HepG2 (cell line): ENCODE measurements around the gene NUBPL. TPM values are rescaled to one million over a fixed set of nuclear protein-coding genes. Genes with fewer than 3 reads are reported as not detected.
A peak's percentile ranks its signal among the peaks of the same experiment; 100 is the strongest.

ENCODE experiments used
- ATAC-seq: fragments of 200-7000 bp; cut with Tn5 transposase; 3 replicates; pipeline ENCODE4 v1.9.1; 2020; ENCODE audit warnings: mild to moderate bottlenecking, moderate library complexity
- BruUV-seq: library from RNA; stranded (reverse); fragments of 400-500 nt; replicated peaks from 2 replicates; lab custom pipeline; 2021; lab: Mats Ljungman, UMichigan
- CTCF ChIA-PET: fragments of 300-600 bp; formaldehyde crosslinking; extraction: SDS; loops from one replicate; lab custom pipeline; 2021; ENCODE audit warnings: low total read pairs, inconsistent platforms, low intra/inter-chr PET ratio; lab: Yijun Ruan, JAX
- POLR2A ChIA-PET: fragments of 350-600 bp; sonication (Branson Sonifier 250); formaldehyde crosslinking; loops from one replicate; lab custom pipeline; 2020; ENCODE audit warnings: antibody characterized with exemption, inconsistent platforms; lab: Yijun Ruan, JAX
- DNase-seq: peaks from one replicate; pipeline ENCODE4 v3.0.0-alpha.2; 2015; ENCODE audit warnings: low spot score
- FAIRE-seq: peaks from 3 replicates; lab custom pipeline; 2011; peaks lifted over from hg19 to GRCh38; lab: Jason Lieb, UNC
- H2AFZ ChIP-seq: one replicate; pipeline ENCODE4 v1.6.1; 2011; ENCODE audit warnings: low read length, inconsistent platforms
- H3K27ac ChIP-seq: fragments of 300-600 bp; 3 replicates; pipeline ENCODE4 v1.8.0; 2011; ENCODE audit warnings: mixed run types, mild to moderate bottlenecking, mixed read lengths, low read length, inconsistent platforms; ENCODE audit not compliant: insufficient read depth; ENCODE audit errors: extremely low read length
- H3K27me3 ChIP-seq, 2 experiments: fragments of 200-600 bp in 1 of 2; 2 replicates in 1 of 2; 3 replicates in 1 of 2; pipeline versions ENCODE4 v1.6.0 to v1.8.0; 2011; ENCODE audit warnings: low read length in 2 of 2, mild to moderate bottlenecking in 2 of 2, moderate library complexity in 2 of 2, inconsistent platforms in 1 of 2; ENCODE audit not compliant: insufficient read depth in 2 of 2, control insufficient read depth in 1 of 2
- H3K36me3 ChIP-seq, 2 experiments: fragments of 200-600 bp in 1 of 2; replicated peaks in 1 of 2; 2 replicates in 1 of 2; 3 replicates in 1 of 2; pipeline versions ENCODE4 v1.5.1 to v1.8.0; 2011; ENCODE audit warnings: low read length in 2 of 2, inconsistent platforms in 1 of 2; ENCODE audit not compliant: insufficient read depth in 2 of 2, control insufficient read depth in 1 of 2
- H3K4me1 ChIP-seq: 2 replicates; pipeline ENCODE4 v1.5.1; 2012; ENCODE audit warnings: low read length, inconsistent platforms; ENCODE audit not compliant: insufficient read depth
- H3K4me2 ChIP-seq: 2 replicates; pipeline ENCODE4 v1.6.0; 2011; ENCODE audit warnings: low read depth, low read length, inconsistent platforms
- H3K4me3 ChIP-seq, 3 experiments: fragments of 200-600 bp in 1 of 3; sonication (generic), shearing (Covaris generic) in 1 of 3; replicated peaks in 1 of 3; 2 replicates each; pipeline ENCODE4 v1.5.1; 2011 to 2016; ENCODE audit warnings: low read length in 3 of 3, inconsistent platforms in 2 of 3, low read depth in 2 of 3, mild to moderate bottlenecking in 2 of 3, control low read depth in 1 of 3, mixed read lengths in 1 of 3; ENCODE audit not compliant: insufficient read depth in 1 of 3
- H3K79me2 ChIP-seq: one replicate; pipeline ENCODE4 v1.6.1; 2011; ENCODE audit warnings: low read length, inconsistent platforms; ENCODE audit not compliant: insufficient read depth
- H3K9ac ChIP-seq: 2 replicates; pipeline ENCODE4 v1.6.0; 2011; ENCODE audit warnings: mild to moderate bottlenecking, low read depth, low read length, inconsistent platforms; ENCODE audit not compliant: insufficient read depth
- H3K9me3 ChIP-seq: 2 replicates; pipeline ENCODE4 v1.5.1; 2012; ENCODE audit warnings: mild to moderate bottlenecking, low read length
- H4K20me1 ChIP-seq: 2 replicates; pipeline ENCODE4 v1.6.0; 2011; ENCODE audit warnings: inconsistent platforms, mild to moderate bottlenecking, low read length, moderate library complexity; ENCODE audit not compliant: insufficient read depth
- CEBPB ChIP-seq: IDR thresholded peaks from 2 replicates; pipeline ENCODE4 v1.6.1; 2011; ENCODE audit warnings: low read depth, low read length, improper control_type of control experiment, borderline replicate concordance
- FOSL2 ChIP-seq: sonication (generic); formaldehyde crosslinking; IDR thresholded peaks from 2 replicates; pipeline ENCODE4 v1.4.0; 2020; ENCODE audit warnings: missing genetic modification reagents
- GTF2F1 ChIP-seq: fragments of 150-350 bp; IDR thresholded peaks from 2 replicates; pipeline ENCODE4 v1.6.1; 2014; ENCODE audit warnings: low read length
- MAFK ChIP-seq, 2 experiments: IDR thresholded peaks in 1 of 2; conservative IDR thresholded peaks in 1 of 2; 2 replicates each; pipeline ENCODE4 v1.6.1; 2011; ENCODE audit warnings: improper control_type of control experiment in 2 of 2, low read length in 2 of 2
- MLXIP ChIP-seq: sonication (generic); formaldehyde crosslinking; IDR thresholded peaks from 2 replicates; pipeline ENCODE4 v1.9.0; 2021; ENCODE audit warnings: missing genetic modification reagents, borderline replicate concordance
- MYPOP ChIP-seq: sonication (generic); formaldehyde crosslinking; IDR thresholded peaks from 2 replicates; pipeline ENCODE4 v1.8.1; 2023; ENCODE audit warnings: mild to moderate bottlenecking, moderate library complexity, missing genetic modification reagents
- NFATC3 ChIP-seq: sonication (generic); formaldehyde crosslinking; IDR thresholded peaks from 2 replicates; pipeline ENCODE4 v1.5.1; 2020; ENCODE audit warnings: mild to moderate bottlenecking, missing genetic modification reagents
- NFKB2 ChIP-seq: sonication (generic); formaldehyde crosslinking; IDR thresholded peaks from 2 replicates; pipeline ENCODE4 v1.4.0; 2020; ENCODE audit warnings: missing genetic modification reagents, borderline replicate concordance
- STAT5B ChIP-seq: sonication (generic); formaldehyde crosslinking; IDR thresholded peaks from 2 replicates; pipeline ENCODE4 v1.4.0; 2020; ENCODE audit warnings: missing genetic modification reagents
- TCF12 ChIP-seq, 2 experiments: fragments of 450-650 bp in 1 of 2; sonication (generic) in 1 of 2; formaldehyde crosslinking in 1 of 2; IDR thresholded peaks; 2 replicates each; pipeline versions ENCODE4 v1.6.1 to v1.8.0; 2017 to 2022; ENCODE audit warnings: antibody characterized with exemption in 1 of 2, mild to moderate bottlenecking in 1 of 2, missing genetic modification reagents in 1 of 2, moderate library complexity in 1 of 2
- TFE3 ChIP-seq: IDR thresholded peaks from 2 replicates; pipeline ENCODE4 v1.6.1; 2016
- TGIF2 ChIP-seq: IDR thresholded peaks from 2 replicates; pipeline ENCODE4 v1.6.1; 2016; ENCODE audit warnings: control low read depth, missing compliant biosample characterization
- THYN1 ChIP-seq: sonication (generic); formaldehyde crosslinking; IDR thresholded peaks from 2 replicates; pipeline ENCODE4 v1.8.1; 2023; ENCODE audit warnings: low read depth, mild to moderate bottlenecking, moderate library complexity, missing genetic modification reagents, borderline replicate concordance
- ZBTB20 ChIP-seq: sonication (generic); formaldehyde crosslinking; IDR thresholded peaks from 2 replicates; pipeline ENCODE4 v1.8.1; 2023; ENCODE audit warnings: missing genetic modification reagents, low read depth, mild to moderate bottlenecking, borderline replicate concordance
- ZNF839 ChIP-seq: sonication (generic); formaldehyde crosslinking; IDR thresholded peaks from 2 replicates; pipeline ENCODE4 v1.4.0; 2020; ENCODE audit warnings: missing genetic modification reagents, mild to moderate bottlenecking, borderline replicate concordance
- in situ Hi-C: cut with HindIII; loops from 2 replicates; pipeline ENCODE4 v1.10.0; 2017; ENCODE audit warnings: low pct_unique_long_range_greater_than_20kb; ENCODE audit not compliant: extremely low pct_ligation_motif_present
- intact Hi-C: fragments of 100-400 bp; cut with micrococcal nuclease; formaldehyde crosslinking; loops from one replicate; pipeline ENCODE4 v1.10.0; 2022; ENCODE audit not compliant: unreplicated experiment
- polyA plus RNA-seq, 8 experiments: library from polyadenylated mRNA; depleted of rRNA in 3 of 8; stranded (reverse) in 7 of 8; unstranded in 1 of 8; fragments of >200 nt; fragmentation: Illumina TruSeq in 4 of 8; extraction: Trizol in 4 of 8; gene quantifications; 2 replicates each; pipeline versions ENCODE4 v1.2.1 to v1.2.3, GENCODE V29; 2011 to 2016; ENCODE audit warnings: low read depth in 4 of 8, missing spikeins in 1 of 8, mixed read lengths in 1 of 8; ENCODE audit not compliant: insufficient read depth in 1 of 8
- total RNA-seq, 5 experiments: library from RNA; depleted of rRNA; stranded (reverse); fragments of >200 nt; fragmentation: Illumina TruSeq; extraction: Trizol; gene quantifications; 2 replicates each; pipeline ENCODE4 v1.2.3, GENCODE V29; 2016; ENCODE audit warnings: low read depth in 1 of 5
- TF ChIP-seq, protein P1 (sequence below): sonication (generic); formaldehyde crosslinking; IDR thresholded peaks from 2 replicates; pipeline ENCODE4 v1.4.0; 2020; ENCODE audit warnings: missing genetic modification reagents

Gene NUBPL
- total and polyA plus RNA-seq, 2 of the 13 experiments (the other 11 are each of a cell fraction or from before 2014, with no cell fraction given): 21.3 to 44.1 TPM

GRCh38 chr14:31699809-31700208 is 138.6 kb downstream of the NUBPL start:
- Histone ChIP-seq H3K36me3 (peaks cover 3 to 4% of the 10 kb centered on the region in 2 experiments; a peak in 2 of 5 replicates), H3K4me1 (peaks cover 10% of the 10 kb centered on the region), H3K27ac (no peak overlapping the region), H4K20me1 (no peaks in the 10 kb centered on the region), H3K9ac (no peak overlapping the region), H3K4me3 (no peak overlapping the region), H3K9me3 (peaks cover 8% of the 10 kb centered on the region), H3K4me2 (no peak overlapping the region), H2AFZ (no peak overlapping the region), H3K27me3 (no peaks in the 10 kb centered on the region), H3K79me2 (no peaks in the 10 kb centered on the region)
- intact Hi-C loops (no loop called here), in situ Hi-C loops (no loop called here)
- FAIRE-seq: no peak
- DNase-seq: no peak
- BruUV-seq: no TSS peak
- ChIA-PET CTCF (no interaction called here), POLR2A (no interaction called here)
- ATAC-seq: no peak
- TF ChIP-seq NFKB2 (CRISPR knock-in tag): no peak
- no peak for TF ChIP-seq STAT5B
- TF ChIP-seq NFATC3: no peak
- TF ChIP-seq ZNF839 (CRISPR knock-in tag): no peak
- TF ChIP-seq TGIF2 (CRISPR knock-in tag): no peak
- 0 out of 2 replicates have a peak, but pooled peaks have one; percentile 25 for TF ChIP-seq THYN1 (CRISPR knock-in tag)
- peak; percentile 98 for TF ChIP-seq MAFK (conservative IDR thresholded peaks at IDR 0.05 in 1 of 2, IDR thresholded peaks at IDR 0.05 in 1 of 2; ENCODE audit: low read length in 2 of 2)
- no peak for TF ChIP-seq FOSL2 (CRISPR knock-in tag)
- TF ChIP-seq, protein P1, sequence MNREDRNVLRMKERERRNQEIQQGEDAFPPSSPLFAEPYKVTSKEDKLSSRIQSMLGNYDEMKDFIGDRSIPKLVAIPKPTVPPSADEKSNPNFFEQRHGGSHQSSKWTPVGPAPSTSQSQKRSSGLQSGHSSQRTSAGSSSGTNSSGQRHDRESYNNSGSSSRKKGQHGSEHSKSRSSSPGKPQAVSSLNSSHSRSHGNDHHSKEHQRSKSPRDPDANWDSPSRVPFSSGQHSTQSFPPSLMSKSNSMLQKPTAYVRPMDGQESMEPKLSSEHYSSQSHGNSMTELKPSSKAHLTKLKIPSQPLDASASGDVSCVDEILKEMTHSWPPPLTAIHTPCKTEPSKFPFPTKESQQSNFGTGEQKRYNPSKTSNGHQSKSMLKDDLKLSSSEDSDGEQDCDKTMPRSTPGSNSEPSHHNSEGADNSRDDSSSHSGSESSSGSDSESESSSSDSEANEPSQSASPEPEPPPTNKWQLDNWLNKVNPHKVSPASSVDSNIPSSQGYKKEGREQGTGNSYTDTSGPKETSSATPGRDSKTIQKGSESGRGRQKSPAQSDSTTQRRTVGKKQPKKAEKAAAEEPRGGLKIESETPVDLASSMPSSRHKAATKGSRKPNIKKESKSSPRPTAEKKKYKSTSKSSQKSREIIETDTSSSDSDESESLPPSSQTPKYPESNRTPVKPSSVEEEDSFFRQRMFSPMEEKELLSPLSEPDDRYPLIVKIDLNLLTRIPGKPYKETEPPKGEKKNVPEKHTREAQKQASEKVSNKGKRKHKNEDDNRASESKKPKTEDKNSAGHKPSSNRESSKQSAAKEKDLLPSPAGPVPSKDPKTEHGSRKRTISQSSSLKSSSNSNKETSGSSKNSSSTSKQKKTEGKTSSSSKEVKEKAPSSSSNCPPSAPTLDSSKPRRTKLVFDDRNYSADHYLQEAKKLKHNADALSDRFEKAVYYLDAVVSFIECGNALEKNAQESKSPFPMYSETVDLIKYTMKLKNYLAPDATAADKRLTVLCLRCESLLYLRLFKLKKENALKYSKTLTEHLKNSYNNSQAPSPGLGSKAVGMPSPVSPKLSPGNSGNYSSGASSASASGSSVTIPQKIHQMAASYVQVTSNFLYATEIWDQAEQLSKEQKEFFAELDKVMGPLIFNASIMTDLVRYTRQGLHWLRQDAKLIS: no peak
- no peak for TF ChIP-seq TFE3 (CRISPR knock-in tag)
- no peak for TF ChIP-seq MYPOP (CRISPR knock-in tag)
- TF ChIP-seq CEBPB: peak; percentile 50; the same call in 1 of the 2 replicates
- TF ChIP-seq MLXIP (CRISPR knock-in tag): 0 out of 2 replicates have a peak, but pooled peaks have one; percentile 1
- TF ChIP-seq ZBTB20 (CRISPR knock-in tag): no peak
- no peak for TF ChIP-seq TCF12 (IDR thresholded peaks at IDR 0.05)
- no peak for TF ChIP-seq TCF12 (CRISPR knock-in tag; IDR thresholded peaks at IDR 0.05)
- no peak for TF ChIP-seq GTF2F1
